Uterus (tissue), 2 donors: Measurements from ENCODE around the gene RANBP17.

ENCODE experiments used
- CTCF ChIP-seq, 4 experiments: fragments of 200-600 bp in 2 of 4; fragments of 450-650 bp in 2 of 4; sonication (generic) in 2 of 4; IDR thresholded peaks; one replicate each; pipeline ENCODE4 v1.5.1; 2016 to 2019; ENCODE audit warnings: antibody characterized with exemption in 4 of 4, mild to moderate bottlenecking in 2 of 4, moderate library complexity in 1 of 4
- POLR2A ChIP-seq, 2 donors: fragments of 450-650 bp; IDR thresholded peaks; one replicate each; pipeline ENCODE4 v1.6.1; 2016; ENCODE audit warnings: antibody characterized with exemption in 2 of 2, mild to moderate bottlenecking in 1 of 2, moderate library complexity in 1 of 2

GRCh38 chr5:171074747-171075146 is 212.9 kb downstream of the RANBP17 start:
- no peak for TF ChIP-seq CTCF (IDR thresholded peaks at IDR 0.05)
- TF ChIP-seq POLR2A (IDR thresholded peaks at IDR 0.05) = no peak
